Testis (tissue), 2 donors: Measurements from ENCODE around the gene ORM2.

Experiments used
- CTCF ChIP-seq, 3 experiments: fragments of 450-650 bp in 2 of 3; fragments of 200-600 bp in 1 of 3; sonication (generic) in 1 of 3; IDR thresholded peaks; one replicate each; pipeline ENCODE4 v1.5.1; 2016 to 2019; ENCODE audit warnings: antibody characterized with exemption in 3 of 3, mild to moderate bottlenecking in 2 of 3, moderate library complexity in 1 of 3
- POLR2A ChIP-seq: fragments of 450-650 bp; IDR thresholded peaks from one replicate; pipeline ENCODE4 v1.6.1; 2017; ENCODE audit warnings: antibody characterized with exemption, mild to moderate bottlenecking, moderate library complexity

GRCh38 chr9:114314881-114315722, 14.6 kb upstream of the ORM2 start:
- TF ChIP-seq CTCF (IDR thresholded peaks at IDR 0.05), result no peak
- TF ChIP-seq POLR2A, result no peak
